ENCODE results near the gene DENND4A.

The DENND4A gene

DNA sequence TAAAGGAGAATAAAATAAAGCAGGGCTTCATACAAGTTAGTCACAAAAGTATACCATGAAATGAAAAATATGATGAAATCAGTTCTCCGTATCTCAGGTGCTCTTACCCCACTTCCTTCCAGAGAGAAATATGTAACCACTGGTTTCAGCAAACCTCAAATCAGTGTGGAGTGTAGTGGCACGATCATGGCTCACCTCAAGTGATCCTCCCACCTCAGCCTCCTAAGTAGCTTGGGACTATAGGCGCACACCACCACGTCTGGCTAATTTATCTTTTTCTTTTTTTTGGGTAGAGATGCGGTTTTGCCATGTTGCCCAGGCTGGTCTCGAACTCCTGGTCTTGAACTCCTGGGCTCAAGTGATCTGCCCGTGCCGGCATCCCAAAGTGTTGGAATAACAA, 24.2 kb downstream of the DENND4A start:
- DNase-seq (ENCODE audit: extremely low spot score), result no peak
- TF ChIP-seq SP1 (IDR thresholded peaks at IDR 0.05), result no peak
- no peak for TF ChIP-seq ELF4 (IDR thresholded peaks at IDR 0.05)
- no peak for TF ChIP-seq LEF1 (IDR thresholded peaks at IDR 0.05; ENCODE audit: borderline replicate concordance)
- no peak for TF ChIP-seq FOXK2 (IDR thresholded peaks at IDR 0.05)
- TF ChIP-seq FOXM1 (IDR thresholded peaks at IDR 0.05; ENCODE audit: borderline replicate concordance), result no peak
- TF ChIP-seq HDGF (IDR thresholded peaks at IDR 0.05; ENCODE audit: borderline replicate concordance), result no peak
- no peak for TF ChIP-seq BHLHE40 (IDR thresholded peaks at IDR 0.05; ENCODE audit: borderline replicate concordance)
- no peak for TF ChIP-seq L3MBTL2 (conservative IDR thresholded peaks at IDR 0.05)
- TF ChIP-seq, protein P1, sequence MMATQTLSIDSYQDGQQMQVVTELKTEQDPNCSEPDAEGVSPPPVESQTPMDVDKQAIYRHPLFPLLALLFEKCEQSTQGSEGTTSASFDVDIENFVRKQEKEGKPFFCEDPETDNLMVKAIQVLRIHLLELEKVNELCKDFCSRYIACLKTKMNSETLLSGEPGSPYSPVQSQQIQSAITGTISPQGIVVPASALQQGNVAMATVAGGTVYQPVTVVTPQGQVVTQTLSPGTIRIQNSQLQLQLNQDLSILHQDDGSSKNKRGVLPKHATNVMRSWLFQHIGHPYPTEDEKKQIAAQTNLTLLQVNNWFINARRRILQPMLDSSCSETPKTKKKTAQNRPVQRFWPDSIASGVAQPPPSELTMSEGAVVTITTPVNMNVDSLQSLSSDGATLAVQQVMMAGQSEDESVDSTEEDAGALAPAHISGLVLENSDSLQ (IDR thresholded peaks at IDR 0.05), result no peak
- TF ChIP-seq NFRKB (IDR thresholded peaks at IDR 0.05), result no peak
- TF ChIP-seq TARDBP (IDR thresholded peaks at IDR 0.05), result no peak
- POLR2A ChIA-PET, result interaction anchor here (1.6 kb wide), 1 partner anchor 101 kb away, joined by 5 read pairs; the partner anchor contains the start of gene RAB11A
- CTCF ChIA-PET, result interaction anchor here (0.7 kb wide), 1 partner anchor 33 kb away, joined by 3 read pairs; no protein-coding TSS in a partner anchor

DNA sequence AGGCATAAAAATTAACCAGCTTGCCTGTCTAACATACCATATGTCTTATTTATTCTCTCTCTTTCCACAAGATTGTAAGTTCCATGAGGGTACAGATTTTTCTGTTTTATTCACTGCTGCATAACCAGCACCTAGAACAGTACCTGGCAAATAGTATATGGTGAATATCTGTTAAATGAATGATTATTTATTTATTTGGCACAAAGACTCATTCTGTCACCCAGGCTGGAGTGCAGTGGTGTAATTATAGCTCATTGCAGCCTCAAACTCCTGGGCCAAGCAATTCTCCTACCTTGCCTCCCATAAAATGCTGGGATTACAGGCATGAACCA, 24.9 kb downstream of the DENND4A start:
- no peak for DNase-seq (ENCODE audit: extremely low spot score)
- ChIA-PET CTCF (interaction anchor here (1.6 kb wide), 1 partner anchor 70 kb away, joined by 3 read pairs; no protein-coding TSS in a partner anchor), POLR2A (interaction anchor here (1.6 kb wide), 1 partner anchor 102 kb away, joined by 5 read pairs; the partner anchor contains the start of gene RAB11A)
- TF ChIP-seq FOXA1 (IDR thresholded peaks at IDR 0.05) (no peak), FOXK2 (IDR thresholded peaks at IDR 0.05) (no peak), SUZ12 (IDR thresholded peaks at IDR 0.05) (no peak), ARNT (IDR thresholded peaks at IDR 0.05) (no peak), BHLHE40 (IDR thresholded peaks at IDR 0.05; ENCODE audit: borderline replicate concordance) (no peak), LEF1 (IDR thresholded peaks at IDR 0.05; ENCODE audit: borderline replicate concordance) (no peak), L3MBTL2 (conservative IDR thresholded peaks at IDR 0.05) (no peak), ELF4 (IDR thresholded peaks at IDR 0.05) (no peak), ZNF384 (IDR thresholded peaks at IDR 0.05) (no peak), NFRKB (IDR thresholded peaks at IDR 0.05) (no peak), SP1 (IDR thresholded peaks at IDR 0.05) (no peak), HDGF (IDR thresholded peaks at IDR 0.05; ENCODE audit: borderline replicate concordance) (no peak), TARDBP (IDR thresholded peaks at IDR 0.05) (no peak), FOXM1 (IDR thresholded peaks at IDR 0.05; ENCODE audit: borderline replicate concordance) (no peak), CTBP1 (IDR thresholded peaks at IDR 0.05; ENCODE audit: borderline replicate concordance) (no peak)
- TF ChIP-seq, protein P1 (IDR thresholded peaks at IDR 0.05), result no peak

DNA sequence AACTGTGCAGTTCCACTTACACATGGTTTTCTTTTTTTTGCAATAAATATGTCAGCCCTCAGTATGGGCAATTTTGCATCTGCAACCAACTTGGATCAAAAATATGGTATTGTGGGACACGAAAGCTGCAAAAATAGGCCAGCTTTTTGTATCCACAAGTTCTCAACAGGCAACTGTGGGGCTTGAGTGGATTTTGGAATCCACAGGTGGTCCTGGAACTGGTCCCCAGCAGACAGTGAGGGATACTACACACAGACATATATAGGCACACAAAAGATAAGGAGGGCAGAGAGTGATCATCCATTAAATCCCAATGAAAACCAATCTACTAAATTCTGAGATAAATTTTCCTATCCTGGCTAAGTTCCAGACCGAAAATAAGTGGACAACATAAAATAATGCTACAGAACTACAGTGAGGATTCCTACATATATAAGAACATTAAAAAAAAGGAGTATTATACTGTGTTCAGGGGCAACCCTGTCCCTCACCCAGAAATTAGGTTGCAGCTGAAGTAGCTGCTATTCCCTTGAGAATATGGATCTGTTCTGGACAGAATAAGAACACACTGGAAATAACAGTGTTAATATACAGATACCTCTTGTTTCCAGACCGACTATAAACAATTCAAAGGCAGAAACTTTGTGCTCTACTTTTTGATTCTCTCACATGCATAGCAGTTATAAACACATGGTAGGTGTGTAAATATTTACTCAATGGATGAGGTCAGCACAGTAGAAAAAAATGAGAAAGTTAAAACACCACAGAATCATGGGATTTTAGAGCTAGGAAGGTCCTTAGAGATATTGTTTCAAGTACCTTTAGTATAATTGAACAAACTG, 25.4 kb downstream of the DENND4A start:
- DNase-seq (ENCODE audit: extremely low spot score), result no peak
- CTCF ChIA-PET, result interaction anchor here (1.6 kb wide), 1 partner anchor 70 kb away, joined by 3 read pairs; no protein-coding TSS in a partner anchor
- TF ChIP-seq ZNF384 (IDR thresholded peaks at IDR 0.05), result peak; percentile 83
- TF ChIP-seq LEF1 (IDR thresholded peaks at IDR 0.05; ENCODE audit: borderline replicate concordance), result no peak
- POLR2A ChIA-PET, result interaction anchor here (1.6 kb wide), 1 partner anchor 103 kb away, joined by 5 read pairs; the partner anchor contains the start of gene RAB11A

DNA sequence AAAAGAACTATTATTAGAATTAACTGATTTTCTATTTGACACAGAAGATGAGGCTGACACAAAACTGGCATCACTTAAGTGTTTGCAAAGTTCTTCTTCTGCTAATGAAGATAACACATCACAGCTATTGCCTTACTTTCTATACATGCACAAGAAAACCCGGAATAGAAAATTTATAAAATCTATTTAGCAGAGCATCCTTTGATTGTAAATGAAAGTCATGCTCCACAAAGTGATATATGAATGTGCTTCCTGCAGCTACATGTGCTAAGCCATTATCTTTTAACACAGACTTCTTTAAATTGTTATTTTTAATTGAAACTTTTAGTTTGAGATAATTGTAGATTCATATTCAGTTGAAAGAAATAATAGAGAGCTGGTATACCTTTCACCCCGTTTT, 27.0 kb downstream of the DENND4A start:
- ChIA-PET POLR2A (no interaction called here), CTCF (no interaction called here)
- no peak for DNase-seq (ENCODE audit: extremely low spot score)
- no peak for TF ChIP-seq ZNF384 (IDR thresholded peaks at IDR 0.05)
- TF ChIP-seq FOXA1 (IDR thresholded peaks at IDR 0.05), result no peak
- TF ChIP-seq ARNT (IDR thresholded peaks at IDR 0.05), result no peak

DNA sequence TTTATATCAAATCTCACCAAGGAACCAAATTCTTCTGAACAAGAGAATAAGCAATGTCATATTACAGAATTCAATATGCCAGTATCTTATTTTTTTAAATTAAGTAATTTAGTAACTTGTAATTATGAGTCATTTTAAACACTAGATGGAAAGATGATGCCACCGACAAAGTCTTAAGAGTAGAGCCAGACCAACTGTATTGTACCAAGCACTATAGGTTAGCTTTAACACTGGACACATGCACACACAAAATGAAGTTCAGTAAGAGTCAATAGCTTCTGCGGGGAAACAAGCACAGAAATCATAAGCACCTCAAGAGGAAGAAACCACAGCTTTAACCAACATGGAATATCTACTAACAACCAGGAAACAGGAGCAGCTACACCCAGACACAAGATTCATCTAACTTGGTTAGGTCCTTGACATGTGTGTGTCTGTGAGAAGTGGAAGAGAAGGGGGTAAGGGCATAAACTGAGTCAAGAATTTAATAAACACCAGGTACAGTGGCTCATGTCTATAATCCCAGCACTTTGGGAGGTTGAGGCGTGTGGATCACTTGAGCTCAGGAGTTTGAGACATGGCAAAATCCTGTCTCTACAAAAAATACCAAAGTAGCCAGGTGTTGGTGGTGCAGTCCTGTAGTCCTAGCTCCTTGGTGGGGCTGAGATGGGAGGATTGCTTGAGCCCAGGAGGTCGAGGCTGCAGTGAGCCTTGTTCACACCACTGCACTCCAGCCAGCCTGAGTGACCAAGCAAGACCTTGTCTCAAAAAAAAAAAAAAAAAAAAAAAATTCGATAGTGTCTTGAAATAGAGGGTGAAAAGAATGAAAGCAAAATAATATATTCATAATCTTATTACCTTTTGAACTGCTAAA, 28.9 kb downstream of the DENND4A start:
- CTCF ChIA-PET, result interaction anchor here (0.5 to 0.6 kb wide), 3 partner anchors 9 to 368 kb away, joined by 3 to 8 read pairs (median 4); no protein-coding TSS in a partner anchor
- TF ChIP-seq TARDBP (IDR thresholded peaks at IDR 0.05) (no peak), FOXA1 (IDR thresholded peaks at IDR 0.05) (no peak), SP1 (IDR thresholded peaks at IDR 0.05) (no peak), FOXM1 (IDR thresholded peaks at IDR 0.05; ENCODE audit: borderline replicate concordance) (no peak), SUZ12 (IDR thresholded peaks at IDR 0.05) (no peak), ARNT (IDR thresholded peaks at IDR 0.05) (no peak), HDGF (IDR thresholded peaks at IDR 0.05; ENCODE audit: borderline replicate concordance) (no peak), BHLHE40 (IDR thresholded peaks at IDR 0.05; ENCODE audit: borderline replicate concordance) (no peak), CTBP1 (IDR thresholded peaks at IDR 0.05; ENCODE audit: borderline replicate concordance) (no peak)
- POLR2A ChIA-PET, result no interaction called here

DNA sequence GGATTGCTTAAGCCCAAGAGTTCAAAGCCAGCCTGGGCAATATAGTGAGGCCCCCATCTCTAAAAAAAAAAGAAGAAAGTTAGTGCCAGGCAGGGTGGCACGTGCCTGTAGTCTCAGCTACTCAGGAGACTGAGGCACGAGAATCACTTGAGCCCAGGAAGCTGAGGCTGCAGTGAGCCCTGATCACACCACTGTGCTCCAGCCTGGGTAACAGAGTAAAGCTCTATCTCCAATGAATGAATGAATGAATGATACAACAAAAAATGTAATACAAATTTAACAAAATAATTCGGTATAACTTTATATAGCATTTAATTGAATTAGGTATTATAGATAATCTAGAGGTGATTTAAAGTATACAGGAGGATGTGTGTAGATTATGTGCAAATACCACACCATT, 29.7 kb downstream of the DENND4A start:
- ChIA-PET CTCF (interaction anchor here (0.6 kb wide), 2 partner anchors 18 to 367 kb away, joined by 4 to 8 read pairs; no protein-coding TSS in a partner anchor), POLR2A (no interaction called here)
- DNase-seq (ENCODE audit: extremely low spot score), result no peak
- TF ChIP-seq TARDBP (IDR thresholded peaks at IDR 0.05) (no peak), SUZ12 (IDR thresholded peaks at IDR 0.05) (no peak), SP1 (IDR thresholded peaks at IDR 0.05) (no peak), LEF1 (IDR thresholded peaks at IDR 0.05; ENCODE audit: borderline replicate concordance) (no peak), NFRKB (IDR thresholded peaks at IDR 0.05) (no peak), ELF4 (IDR thresholded peaks at IDR 0.05) (no peak)

More for the DNA sequence above, 28.9 kb downstream of the DENND4A start:
- no peak for DNase-seq (ENCODE audit: extremely low spot score)
